ENCODE results near the gene RSPH1. TPM values are rescaled to one million over a fixed set of nuclear protein-coding genes. Genes with fewer than 3 reads are reported as not detected.
A peak's percentile ranks its signal among the peaks of the same experiment; 100 is the strongest.

Gene RSPH1
- 0.29 TPM in 1 of 2 replicates, not detected in the other for total RNA-seq

- Histone ChIP-seq H3K36me3 (ENCODE audit: insufficient read depth, low read length) (no peaks in the 10 kb centered on the region), H3K27ac (ENCODE audit: low read depth, low read length) (peak within 1 kb of the TSS; percentile 44), H3K27me3 (ENCODE audit: insufficient read depth, low read length) (no peaks in the 10 kb centered on the region), H3K9me3 (ENCODE audit: low read depth, low read length) (no peaks in the 10 kb centered on the region), H4K20me1 (ENCODE audit: insufficient read depth, low read length) (no peaks in the 10 kb centered on the region), H3K4me3 (ENCODE audit: insufficient read depth, low read length) (peak within 1 kb of the TSS; percentile 82), H2AFZ (ENCODE audit: low read length) (peak within 1 kb of the TSS; percentile 98), H3K4me2 (ENCODE audit: insufficient read depth, low read length) (peak within 1 kb of the TSS; percentile 97), H3K4me1 (ENCODE audit: insufficient read depth, low read length) (peaks cover 12% of the 10 kb centered on the region), H3K79me2 (ENCODE audit: insufficient read depth, low read length) (no peaks in the 10 kb centered on the region)
- DNase-seq (ENCODE audit: insufficient read length, low spot score, missing footprints) = peak; percentile 99
- TF ChIP-seq CTCF (IDR thresholded peaks at IDR 0.05; ENCODE audit: extremely low read depth, low read depth, low read length) = no peak
Measured at GRCh38 chr21:42496120-42496838, at the start of gene RSPH1. RSPH1 (minus strand) TSS chr21:42496224; CDS start chr21:42496186, 38 bp downstream.

- Histone ChIP-seq H2AFZ (ENCODE audit: low read length) (no peak overlapping the region), H4K20me1 (ENCODE audit: insufficient read depth, low read length) (no peaks in the 10 kb centered on the region), H3K79me2 (ENCODE audit: insufficient read depth, low read length) (no peaks in the 10 kb centered on the region), H3K4me2 (ENCODE audit: insufficient read depth, low read length) (no peak overlapping the region), H3K36me3 (ENCODE audit: insufficient read depth, low read length) (no peaks in the 10 kb centered on the region), H3K4me1 (ENCODE audit: insufficient read depth, low read length) (no peaks in the 10 kb centered on the region), H3K4me3 (ENCODE audit: insufficient read depth, low read length) (no peak overlapping the region), H3K27me3 (ENCODE audit: insufficient read depth, low read length) (no peaks in the 10 kb centered on the region), H3K27ac (ENCODE audit: low read depth, low read length) (no peak overlapping the region), H3K9me3 (ENCODE audit: low read depth, low read length) (no peaks in the 10 kb centered on the region)
- DNase-seq (ENCODE audit: insufficient read length, low spot score, missing footprints) = no peak
- no peak for TF ChIP-seq CTCF (IDR thresholded peaks at IDR 0.05; ENCODE audit: extremely low read depth, low read depth, low read length)
Measured at GRCh38 chr21:42545745-42546144, 49.7 kb upstream of the RSPH1 start.

- no peak for TF ChIP-seq CTCF (IDR thresholded peaks at IDR 0.05; ENCODE audit: extremely low read depth, low read depth, low read length)
- Histone ChIP-seq H3K4me3 (ENCODE audit: insufficient read depth, low read length) (no peak overlapping the region), H3K4me1 (ENCODE audit: insufficient read depth, low read length) (no peaks in the 10 kb centered on the region), H3K36me3 (ENCODE audit: insufficient read depth, low read length) (no peaks in the 10 kb centered on the region), H3K9me3 (ENCODE audit: low read depth, low read length) (no peaks in the 10 kb centered on the region), H4K20me1 (ENCODE audit: insufficient read depth, low read length) (no peaks in the 10 kb centered on the region), H3K4me2 (ENCODE audit: insufficient read depth, low read length) (no peak overlapping the region), H3K27me3 (ENCODE audit: insufficient read depth, low read length) (no peaks in the 10 kb centered on the region), H3K27ac (ENCODE audit: low read depth, low read length) (no peak overlapping the region), H3K79me2 (ENCODE audit: insufficient read depth, low read length) (no peaks in the 10 kb centered on the region), H2AFZ (ENCODE audit: low read length) (no peak overlapping the region)
- DNase-seq (ENCODE audit: insufficient read length, low spot score, missing footprints) = no peak
Measured at GRCh38 chr21:42545317-42545716, 49.3 kb upstream of the RSPH1 start.

GRCh38 chr21:42544544-42544943 lies 48.5 kb upstream of the RSPH1 start:
- H3K9me3 ChIP-seq (ENCODE audit: low read depth, low read length) = no peaks in the 10 kb centered on the region
- no peak overlapping the region for H3K4me3 ChIP-seq (ENCODE audit: insufficient read depth, low read length)
- H3K79me2 ChIP-seq (ENCODE audit: insufficient read depth, low read length) = no peaks in the 10 kb centered on the region
- H2AFZ ChIP-seq (ENCODE audit: low read length) = no peak overlapping the region
- H3K27ac ChIP-seq (ENCODE audit: low read depth, low read length) = no peak overlapping the region
- no peak overlapping the region for H3K4me2 ChIP-seq (ENCODE audit: insufficient read depth, low read length)
- no peak for DNase-seq (ENCODE audit: insufficient read length, low spot score, missing footprints)
- no peaks in the 10 kb centered on the region for H3K4me1 ChIP-seq (ENCODE audit: insufficient read depth, low read length)
- H3K27me3 ChIP-seq (ENCODE audit: insufficient read depth, low read length) = peaks cover 1% of the 10 kb centered on the region
- no peaks in the 10 kb centered on the region for H3K36me3 ChIP-seq (ENCODE audit: insufficient read depth, low read length)
- H4K20me1 ChIP-seq (ENCODE audit: insufficient read depth, low read length) = no peaks in the 10 kb centered on the region
- no peak for TF ChIP-seq CTCF (IDR thresholded peaks at IDR 0.05; ENCODE audit: extremely low read depth, low read depth, low read length)
